Loucy (cell line): ENCODE measurements around the gene ZMPSTE24.

Experiments used
- EZH2phosphoT487 ChIP-seq: fragments of 200-600 bp; IDR thresholded peaks from 2 replicates; pipeline ENCODE4 v1.6.1; 2018; ENCODE audit warnings: antibody characterized with exemption, mild to moderate bottlenecking, moderate library complexity, borderline replicate concordance
- TF ChIP-seq, protein P1 (sequence below): fragments of 200-600 bp; sonication (generic); conservative IDR thresholded peaks from 2 replicates; pipeline ENCODE4 v1.5.1; 2014; ENCODE audit warnings: mild to moderate bottlenecking, antibody characterized with exemption, low read length

DNA sequence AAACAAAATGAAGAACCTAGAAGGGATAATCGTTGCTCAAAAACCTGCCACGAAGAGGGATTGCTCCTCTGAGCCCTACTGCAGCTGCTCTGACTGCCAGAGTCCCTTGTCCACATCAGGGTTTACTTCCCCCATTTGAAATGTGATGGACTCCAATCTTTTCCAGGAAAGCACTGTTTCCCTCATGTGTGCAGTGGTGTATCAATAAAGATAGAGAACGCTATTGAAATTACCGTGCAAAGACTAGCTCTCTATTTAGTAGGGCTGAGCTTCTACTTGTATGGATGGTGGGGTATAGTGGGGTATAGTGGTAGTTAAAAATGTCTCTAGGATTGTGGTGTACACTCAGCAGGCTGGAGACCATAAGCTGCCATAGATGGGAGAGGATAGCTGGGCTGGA lies 6.6 kb upstream of the ZMPSTE24 start:
- TF ChIP-seq, protein P1, sequence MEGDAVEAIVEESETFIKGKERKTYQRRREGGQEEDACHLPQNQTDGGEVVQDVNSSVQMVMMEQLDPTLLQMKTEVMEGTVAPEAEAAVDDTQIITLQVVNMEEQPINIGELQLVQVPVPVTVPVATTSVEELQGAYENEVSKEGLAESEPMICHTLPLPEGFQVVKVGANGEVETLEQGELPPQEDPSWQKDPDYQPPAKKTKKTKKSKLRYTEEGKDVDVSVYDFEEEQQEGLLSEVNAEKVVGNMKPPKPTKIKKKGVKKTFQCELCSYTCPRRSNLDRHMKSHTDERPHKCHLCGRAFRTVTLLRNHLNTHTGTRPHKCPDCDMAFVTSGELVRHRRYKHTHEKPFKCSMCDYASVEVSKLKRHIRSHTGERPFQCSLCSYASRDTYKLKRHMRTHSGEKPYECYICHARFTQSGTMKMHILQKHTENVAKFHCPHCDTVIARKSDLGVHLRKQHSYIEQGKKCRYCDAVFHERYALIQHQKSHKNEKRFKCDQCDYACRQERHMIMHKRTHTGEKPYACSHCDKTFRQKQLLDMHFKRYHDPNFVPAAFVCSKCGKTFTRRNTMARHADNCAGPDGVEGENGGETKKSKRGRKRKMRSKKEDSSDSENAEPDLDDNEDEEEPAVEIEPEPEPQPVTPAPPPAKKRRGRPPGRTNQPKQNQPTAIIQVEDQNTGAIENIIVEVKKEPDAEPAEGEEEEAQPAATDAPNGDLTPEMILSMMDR, result no peak
- TF ChIP-seq EZH2phosphoT487, result no peak
